GM21717 (cell line): ENCODE measurements around the gene DCHS2.

ENCODE experiments used
- ATAC-seq: cut with Tn5 transposase; IDR thresholded peaks from one replicate; pipeline ENCODE4 v1.9.1; 2021; ENCODE audit warnings: mild to moderate bottlenecking, moderate library complexity; ENCODE audit not compliant: unreplicated experiment

Gene DCHS2

GRCh38 chr4:154390324-154390723 lies 101.3 kb downstream of the DCHS2 start:
- no peak for ATAC-seq

GRCh38 chr4:154389148-154389547 lies 102.5 kb downstream of the DCHS2 start:
- no peak for ATAC-seq

- ATAC-seq: no peak
These were observed 107.6 kb downstream of the DCHS2 start for GRCh38 chr4:154384012-154384411.

GRCh38 chr4:154376486-154376885 lies 115.1 kb downstream of the DCHS2 start:
- no peak for ATAC-seq

GRCh38 chr4:154368060-154368459 lies 123.5 kb downstream of the DCHS2 start:
- ATAC-seq: peak; percentile 91

GRCh38 chr4:154367659-154368058 lies 123.9 kb downstream of the DCHS2 start:
- peak; percentile 37 for ATAC-seq

GRCh38 chr4:154366956-154367355 lies 124.6 kb downstream of the DCHS2 start:
- ATAC-seq: no peak

- ATAC-seq: no peak
These were observed 127.3 kb downstream of the DCHS2 start for GRCh38 chr4:154364066-154364845.

- peak; percentile 85 for ATAC-seq
These were observed 130.1 kb downstream of the DCHS2 start for GRCh38 chr4:154361450-154361849.

GRCh38 chr4:154360491-154360890 lies 131.1 kb downstream of the DCHS2 start:
- no peak for ATAC-seq

GRCh38 chr4:154354883-154355282 lies 136.7 kb downstream of the DCHS2 start:
- ATAC-seq: no peak

GRCh38 chr4:154349829-154350228 lies 141.8 kb downstream of the DCHS2 start:
- ATAC-seq: no peak

- ATAC-seq: no peak
These were observed 142.9 kb downstream of the DCHS2 start for GRCh38 chr4:154348657-154349056.

GRCh38 chr4:154345359-154345758 lies 146.2 kb downstream of the DCHS2 start:
- ATAC-seq: no peak

GRCh38 chr4:154344686-154345085 lies 146.9 kb downstream of the DCHS2 start:
- ATAC-seq: peak; percentile 62

- no peak for ATAC-seq
These were observed 147.9 kb downstream of the DCHS2 start for GRCh38 chr4:154343651-154344050.

GRCh38 chr4:154341448-154341847 lies 150.2 kb downstream of the DCHS2 start:
- no peak for ATAC-seq

- ATAC-seq: no peak
These were observed 156.0 kb downstream of the DCHS2 start for GRCh38 chr4:154335588-154335987.

- ATAC-seq: peak; percentile 85
These were observed 158.7 kb downstream of the DCHS2 start for GRCh38 chr4:154332681-154333421.

- no peak for ATAC-seq
These were observed 161.7 kb downstream of the DCHS2 start for GRCh38 chr4:154329939-154330338.

GRCh38 chr4:154329268-154329868 lies 162.2 kb downstream of the DCHS2 start:
- ATAC-seq: no peak

- no peak for ATAC-seq
These were observed 163.6 kb downstream of the DCHS2 start for GRCh38 chr4:154328030-154328429.
